K562 (cell line): ENCODE results near the gene UBE2M. TPM values are rescaled to one million over a fixed set of nuclear protein-coding genes. Genes with fewer than 3 reads are reported as not detected.
A peak's percentile ranks its signal among the peaks of the same experiment; 100 is the strongest.

Source experiments
- ARID4B ChIP-seq: sonication (generic); formaldehyde crosslinking; IDR thresholded peaks from 2 replicates; pipeline ENCODE4 v1.8.0; 2022; ENCODE audit warnings: mild to moderate bottlenecking, missing genetic modification reagents
- CBX2 ChIP-seq: fragments of 200-600 bp; sonication (generic); IDR thresholded peaks from one replicate; pipeline ENCODE4 v1.6.1; 2012; ENCODE audit warnings: mild to moderate bottlenecking, low read length, inconsistent platforms; ENCODE audit not compliant: insufficient read depth, poor library complexity, severe bottlenecking
- CREB1 ChIP-seq, 2 experiments: sonication (generic) in 1 of 2; formaldehyde crosslinking in 1 of 2; IDR thresholded peaks; 2 replicates each; pipeline versions ENCODE4 v1.6.1 to v1.8.0; 2012 to 2022; ENCODE audit warnings: inconsistent platforms in 1 of 2, mild to moderate bottlenecking in 1 of 2, missing genetic modification reagents in 1 of 2, moderate library complexity in 1 of 2
- FOXO4 ChIP-seq: fragments of 450-650 bp; formaldehyde crosslinking; IDR thresholded peaks from 2 replicates; pipeline ENCODE4 v1.4.0; 2020; ENCODE audit warnings: mild to moderate bottlenecking, moderate library complexity
- MXI1 ChIP-seq: IDR thresholded peaks from 2 replicates; pipeline ENCODE4 v1.6.1; 2011; ENCODE audit warnings: low read depth, mild to moderate bottlenecking, improper control_type of control experiment, low read length
- SFPQ ChIP-seq: fragments of 200-400 bp; formaldehyde crosslinking; IDR thresholded peaks from 2 replicates; pipeline ENCODE4 v1.6.1; 2017; ENCODE audit warnings: mild to moderate bottlenecking, low read depth, low read length, moderate library complexity
- SMAD1 ChIP-seq: fragments of 150-350 bp; IDR thresholded peaks from 2 replicates; pipeline ENCODE4 v1.6.1; 2014; ENCODE audit warnings: low read length, low read depth; ENCODE audit not compliant: partially characterized antibody
- SMAD4 ChIP-seq: fragments of 250-450 bp; sonication (Bioruptor Pico); conservative IDR thresholded peaks from 2 replicates; pipeline ENCODE4 v1.8.0; 2021; ENCODE audit warnings: inconsistent platforms, mild to moderate bottlenecking, moderate library complexity
- ZBTB34 ChIP-seq: fragments of 250-450 bp; sonication (Bioruptor Pico); IDR thresholded peaks from 2 replicates; pipeline ENCODE4 v1.8.0; 2021; ENCODE audit warnings: mild to moderate bottlenecking, moderate library complexity
- ZNF778 ChIP-seq: fragments of 450-650 bp; formaldehyde crosslinking; IDR thresholded peaks from 2 replicates; pipeline ENCODE4 v1.4.0; 2020; ENCODE audit warnings: mild to moderate bottlenecking, moderate library complexity
- polyA plus RNA-seq, 8 experiments: library from polyadenylated mRNA; depleted of rRNA in 4 of 8; stranded (reverse) in 5 of 8; unstranded in 3 of 8; fragments of >200 nt; fragmentation: Nextera tagmentation in 2 of 8; fragmentation: Illumina TruSeq in 1 of 8; extraction: Ambion mirVana in 2 of 8; extraction: Trizol in 1 of 8; gene quantifications; 2 replicates each; pipeline versions ENCODE4 v1.2.1 to v1.2.3, GENCODE V29; 2011 to 2014; ENCODE audit warnings: inconsistent platforms in 1 of 8, missing spikeins in 1 of 8
- total RNA-seq, 7 experiments: library from RNA; depleted of rRNA in 6 of 7; stranded (reverse); fragments of >200 nt in 6 of 7; fragmentation: Illumina TruSeq in 2 of 7; extraction: Trizol in 2 of 7; gene quantifications; 2 replicates each; pipeline versions ENCODE4 v1.2.1 to v1.2.3, GENCODE V29; 2011 to 2021; ENCODE audit warnings: low replicate concordance in 1 of 7
- TF ChIP-seq, protein P1 (sequence below): sonication (generic); IDR thresholded peaks from 2 replicates; pipeline ENCODE4 v1.6.1; 2016
- TF ChIP-seq, protein P2 (sequence below): fragments of 250-450 bp; sonication (Bioruptor Pico); IDR thresholded peaks from 2 replicates; pipeline ENCODE4 v1.4.0; 2020

Gene UBE2M
- total and polyA plus RNA-seq, 9 of the 15 experiments (the other 6 are each of a cell fraction or from before 2014, with no cell fraction given): 0.92 to 163 (median 85.7) TPM

DNA sequence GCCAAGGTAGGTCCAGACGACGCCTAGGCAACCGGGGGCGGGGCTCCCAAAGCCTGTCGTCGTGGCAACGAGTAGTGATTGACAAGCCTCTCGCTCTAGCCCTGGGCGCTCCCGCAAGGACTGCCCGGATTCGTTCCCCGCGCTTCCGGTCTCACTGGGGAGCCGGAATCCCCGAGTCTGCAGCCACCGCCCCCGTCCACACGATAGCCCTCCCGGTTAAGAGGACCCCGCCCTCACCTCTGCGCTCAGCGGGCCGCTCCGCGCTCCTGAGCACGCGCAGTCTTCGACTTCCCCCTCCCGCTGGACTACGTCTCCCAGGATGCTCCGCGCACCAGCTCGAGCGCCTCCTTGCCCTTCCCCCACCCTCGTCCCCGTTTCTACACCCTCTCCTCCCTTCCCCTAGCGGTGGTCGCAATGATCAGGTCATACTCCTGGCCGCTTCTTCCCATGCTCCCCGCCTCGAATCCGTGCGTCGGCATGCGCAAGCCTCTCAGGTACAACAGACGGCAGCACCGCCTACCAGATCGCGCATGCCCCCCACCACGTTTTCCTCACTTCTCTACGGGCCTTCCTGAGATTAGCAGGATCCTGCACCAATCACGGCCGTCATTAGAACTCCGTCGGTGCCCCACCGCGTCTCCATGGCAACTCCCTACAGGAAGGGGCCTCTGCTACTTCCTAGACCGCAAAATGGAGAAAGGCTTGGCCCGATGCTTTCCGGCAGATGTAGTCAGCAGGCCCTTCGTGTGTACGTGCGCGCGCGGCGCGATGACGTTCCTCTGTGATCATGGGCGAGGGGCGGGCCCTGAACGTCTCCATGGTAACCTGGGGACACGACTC is 14.6 kb upstream of the UBE2M start, which contains the start of gene MZF1 (continued):
- TF ChIP-seq, protein P1, sequence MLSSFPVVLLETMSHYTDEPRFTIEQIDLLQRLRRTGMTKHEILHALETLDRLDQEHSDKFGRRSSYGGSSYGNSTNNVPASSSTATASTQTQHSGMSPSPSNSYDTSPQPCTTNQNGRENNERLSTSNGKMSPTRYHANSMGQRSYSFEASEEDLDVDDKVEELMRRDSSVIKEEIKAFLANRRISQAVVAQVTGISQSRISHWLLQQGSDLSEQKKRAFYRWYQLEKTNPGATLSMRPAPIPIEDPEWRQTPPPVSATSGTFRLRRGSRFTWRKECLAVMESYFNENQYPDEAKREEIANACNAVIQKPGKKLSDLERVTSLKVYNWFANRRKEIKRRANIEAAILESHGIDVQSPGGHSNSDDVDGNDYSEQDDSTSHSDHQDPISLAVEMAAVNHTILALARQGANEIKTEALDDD: no peak
- no peak for TF ChIP-seq ZBTB34
- TF ChIP-seq, protein P2, sequence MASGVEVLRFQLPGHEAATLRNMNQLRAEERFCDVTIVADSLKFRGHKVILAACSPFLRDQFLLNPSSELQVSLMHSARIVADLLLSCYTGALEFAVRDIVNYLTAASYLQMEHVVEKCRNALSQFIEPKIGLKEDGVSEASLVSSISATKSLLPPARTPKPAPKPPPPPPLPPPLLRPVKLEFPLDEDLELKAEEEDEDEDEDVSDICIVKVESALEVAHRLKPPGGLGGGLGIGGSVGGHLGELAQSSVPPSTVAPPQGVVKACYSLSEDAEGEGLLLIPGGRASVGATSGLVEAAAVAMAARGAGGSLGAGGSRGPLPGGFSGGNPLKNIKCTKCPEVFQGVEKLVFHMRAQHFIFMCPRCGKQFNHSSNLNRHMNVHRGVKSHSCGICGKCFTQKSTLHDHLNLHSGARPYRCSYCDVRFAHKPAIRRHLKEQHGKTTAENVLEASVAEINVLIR (CRISPR knock-in tag): peak; percentile 93
- TF ChIP-seq SFPQ: no peak
- TF ChIP-seq CREB1 (IDR thresholded peaks at IDR 0.05): peak; percentile 99
- TF ChIP-seq CREB1 (CRISPR knock-in tag; IDR thresholded peaks at IDR 0.05): peak; percentile 98
- no peak for TF ChIP-seq CBX2
- TF ChIP-seq ZNF778 (CRISPR knock-in tag): no peak
- peak; percentile 16 for TF ChIP-seq SMAD4 (CRISPR knock-in tag)
- no peak for TF ChIP-seq SMAD1
- peak; percentile 100 for TF ChIP-seq MXI1
- no peak for TF ChIP-seq FOXO4 (CRISPR knock-in tag)
- TF ChIP-seq ARID4B: peak; percentile 91
